Effector CD8-positive, alpha-beta T cell (primary cell): ENCODE measurements around the gene PPP1R37.
A peak's percentile ranks its signal among the peaks of the same experiment; 100 is the strongest.

ENCODE experiments used
- DNase-seq: peaks from one replicate; lab custom pipeline; 2025; lab: John Stamatoyannopoulos, UW

The PPP1R37 gene

DNA sequence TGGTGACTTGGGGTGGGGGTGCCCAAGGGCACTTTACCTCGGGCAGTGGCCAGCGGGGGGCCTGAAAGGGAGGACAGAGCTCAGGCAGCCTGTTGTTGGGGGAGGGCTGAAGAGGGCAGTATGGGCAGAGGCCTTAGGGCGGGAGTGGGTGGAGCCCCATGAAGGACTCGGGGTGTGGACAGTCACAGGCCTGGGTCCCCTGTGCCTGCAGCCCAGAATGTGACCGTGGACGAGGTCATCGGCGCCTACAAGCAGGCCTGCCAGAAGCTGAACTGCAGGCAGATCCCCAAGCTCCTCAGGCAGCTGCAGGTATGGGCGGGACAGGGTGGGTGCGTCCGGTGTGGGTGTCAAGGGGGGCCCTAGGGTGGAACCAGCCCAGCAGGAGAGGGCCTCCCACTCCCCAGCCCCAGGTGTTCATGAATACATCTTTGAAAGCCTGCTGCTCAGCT lies 45.3 kb downstream of the PPP1R37 start:
- DNase-seq: no peak

DNA sequence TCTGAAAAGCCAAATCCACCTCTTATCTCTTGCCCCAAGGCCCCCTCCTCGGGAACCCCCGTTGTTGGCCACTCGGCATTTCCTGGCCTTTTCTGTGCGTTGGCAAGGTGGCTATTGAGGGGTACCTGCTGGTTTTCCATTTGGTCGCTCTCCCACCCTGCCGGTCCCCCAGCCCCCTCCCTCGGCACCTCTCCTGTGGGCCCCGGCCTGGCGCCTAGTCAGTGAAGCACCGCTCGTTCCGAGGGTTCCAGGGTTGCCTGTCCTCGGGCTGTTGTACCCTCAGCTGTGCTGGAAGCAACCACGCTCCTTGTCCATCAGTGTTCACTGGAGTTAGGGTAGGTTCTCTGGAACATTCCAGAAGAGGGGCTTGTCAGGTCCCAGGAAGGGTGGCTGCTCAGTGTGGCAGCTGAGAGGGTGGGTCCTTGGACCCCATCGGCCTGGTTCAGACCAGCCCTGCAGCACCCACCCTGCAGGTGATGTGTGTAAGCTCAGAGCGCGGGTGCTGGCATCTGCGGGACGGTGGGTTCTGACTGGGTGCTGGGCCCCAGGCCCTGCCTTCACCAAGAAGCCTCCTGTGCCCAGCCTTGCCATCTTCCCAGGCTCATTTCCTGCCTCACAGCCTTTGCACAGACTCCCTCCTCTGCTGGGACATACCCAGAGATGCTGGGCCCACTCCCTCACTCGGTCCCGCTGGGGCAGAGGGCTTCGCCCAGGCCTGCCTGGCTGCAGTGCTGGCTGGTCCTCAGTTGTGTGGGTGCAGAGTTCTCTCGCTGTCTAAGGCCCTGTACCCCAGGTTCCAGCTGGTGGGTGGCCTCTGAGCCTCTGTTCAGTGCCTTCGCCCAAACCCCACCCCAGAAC lies 46.5 kb downstream of the PPP1R37 start:
- DNase-seq: no peak

DNA sequence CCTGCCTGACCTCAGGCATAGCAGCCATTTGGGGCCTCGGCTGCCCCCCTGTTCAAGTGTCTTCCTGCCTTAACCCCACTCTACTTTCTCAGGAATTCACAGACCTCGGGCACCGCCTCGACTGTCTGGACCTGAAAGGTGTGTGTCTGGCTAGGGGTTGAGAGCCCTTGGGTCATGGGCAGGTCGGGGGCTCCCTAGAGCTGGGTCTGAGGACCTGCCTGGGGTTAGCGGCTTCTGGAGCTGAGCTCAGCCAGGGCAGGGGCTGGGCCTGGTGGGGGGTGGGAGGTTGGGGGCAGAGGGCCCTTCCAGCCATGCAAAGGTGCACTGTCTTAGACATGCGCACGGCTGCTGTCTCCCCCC lies 47.1 kb downstream of the PPP1R37 start:
- no peak for DNase-seq

DNA sequence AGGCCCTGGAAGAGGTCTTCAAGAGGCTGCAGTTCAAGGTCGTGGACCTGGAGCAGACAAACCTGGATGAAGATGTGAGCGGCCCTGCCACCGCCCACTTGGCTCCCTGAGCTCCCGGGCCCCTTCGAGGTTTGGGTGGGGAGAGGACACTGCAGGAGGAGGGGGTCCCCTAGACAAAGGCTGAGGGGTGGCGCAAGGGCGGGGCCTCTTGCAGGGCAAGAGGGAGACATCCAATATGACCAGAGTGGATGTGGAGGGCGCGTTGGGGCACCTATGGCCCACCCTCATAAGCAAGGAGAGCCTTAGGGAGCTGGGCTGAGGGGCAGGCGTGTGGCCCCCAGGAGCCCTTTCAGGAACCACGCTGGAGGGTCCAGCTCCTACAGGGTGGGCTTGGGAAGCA lies 47.6 kb downstream of the PPP1R37 start:
- no peak for DNase-seq

DNA sequence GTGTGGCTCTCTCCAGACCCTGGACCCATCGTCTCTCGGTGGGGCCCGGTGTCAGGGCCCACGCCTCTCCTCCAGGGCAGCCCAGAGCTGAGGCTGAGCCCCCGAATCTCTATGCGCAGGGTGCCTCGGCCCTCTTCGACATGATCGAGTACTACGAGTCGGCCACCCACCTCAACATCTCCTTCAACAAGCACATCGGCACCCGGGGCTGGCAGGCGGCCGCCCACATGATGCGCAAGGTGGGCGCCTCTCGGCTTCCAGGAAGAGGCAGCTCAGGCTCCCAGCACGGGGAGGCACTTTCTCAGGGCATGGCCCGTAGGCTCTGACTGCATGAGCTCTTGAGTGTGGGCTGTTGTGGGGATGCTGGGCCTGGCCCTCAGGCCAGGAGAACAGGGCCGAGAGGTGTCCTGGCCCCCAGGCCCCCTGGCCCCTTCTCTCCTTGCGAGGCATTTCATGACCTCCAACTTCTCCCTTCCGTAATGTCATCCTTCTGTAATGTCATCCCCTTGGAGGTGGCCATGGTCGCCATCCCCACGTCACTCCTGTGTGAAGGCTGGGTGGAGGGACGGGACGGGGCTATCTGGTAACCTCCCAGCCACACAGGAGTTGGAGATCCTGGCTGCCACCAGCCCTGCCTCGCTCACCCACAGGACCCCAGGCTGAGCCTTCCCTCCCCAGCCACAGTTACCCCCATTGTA lies 48.4 kb downstream of the PPP1R37 start:
- DNase-seq: no peak

DNA sequence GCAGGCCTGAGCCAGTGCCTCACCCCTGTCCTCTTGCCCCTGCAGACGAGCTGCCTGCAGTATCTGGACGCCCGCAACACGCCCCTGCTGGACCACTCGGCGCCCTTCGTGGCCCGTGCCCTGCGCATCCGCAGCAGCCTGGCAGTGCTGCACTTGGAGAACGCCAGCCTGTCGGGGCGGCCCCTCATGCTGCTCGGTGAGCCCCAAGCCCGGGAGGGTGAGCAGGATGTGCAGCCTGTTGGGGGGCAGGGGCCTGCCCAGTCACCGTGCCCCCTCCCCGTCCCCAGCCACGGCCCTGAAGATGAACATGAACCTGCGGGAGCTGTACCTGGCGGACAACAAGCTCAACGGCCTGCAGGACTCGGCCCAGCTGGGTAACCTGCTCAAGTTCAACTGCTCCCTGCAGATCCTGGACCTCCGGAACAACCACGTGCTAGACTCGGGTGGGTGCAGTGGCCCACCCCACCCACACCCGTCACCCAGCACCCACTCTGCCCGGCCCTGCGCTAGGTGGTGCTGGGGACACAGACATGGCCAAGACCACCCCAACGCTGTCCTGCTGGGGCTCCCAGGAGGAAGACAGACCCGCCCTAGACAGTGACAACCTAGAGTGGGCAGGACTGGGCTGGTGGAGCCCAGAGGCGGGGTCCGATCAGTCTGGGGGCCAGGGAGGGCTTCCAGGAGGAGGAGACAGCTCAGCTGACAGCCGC lies 49.2 kb downstream of the PPP1R37 start:
- DNase-seq: no peak

DNA sequence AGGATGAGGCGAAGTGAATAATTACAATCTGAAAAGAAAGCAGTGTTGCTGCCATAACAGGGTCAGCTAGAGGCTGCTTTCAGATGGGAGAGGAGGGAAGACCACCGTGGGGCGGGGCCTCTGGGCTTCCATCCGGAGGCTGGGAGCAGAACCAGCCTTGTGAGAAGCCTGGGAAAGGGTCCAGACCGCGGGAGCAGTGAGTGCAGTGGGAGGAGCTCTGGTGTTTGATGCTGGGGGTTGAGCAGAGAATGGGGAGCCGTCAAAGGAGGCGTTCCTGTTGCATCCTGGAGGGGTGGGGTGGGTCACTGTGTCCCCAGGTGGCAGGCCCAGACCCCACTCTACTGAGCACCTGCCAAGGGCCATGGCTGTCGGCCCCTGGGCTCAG lies 49.7 kb downstream of the PPP1R37 start:
- no peak for DNase-seq

DNA sequence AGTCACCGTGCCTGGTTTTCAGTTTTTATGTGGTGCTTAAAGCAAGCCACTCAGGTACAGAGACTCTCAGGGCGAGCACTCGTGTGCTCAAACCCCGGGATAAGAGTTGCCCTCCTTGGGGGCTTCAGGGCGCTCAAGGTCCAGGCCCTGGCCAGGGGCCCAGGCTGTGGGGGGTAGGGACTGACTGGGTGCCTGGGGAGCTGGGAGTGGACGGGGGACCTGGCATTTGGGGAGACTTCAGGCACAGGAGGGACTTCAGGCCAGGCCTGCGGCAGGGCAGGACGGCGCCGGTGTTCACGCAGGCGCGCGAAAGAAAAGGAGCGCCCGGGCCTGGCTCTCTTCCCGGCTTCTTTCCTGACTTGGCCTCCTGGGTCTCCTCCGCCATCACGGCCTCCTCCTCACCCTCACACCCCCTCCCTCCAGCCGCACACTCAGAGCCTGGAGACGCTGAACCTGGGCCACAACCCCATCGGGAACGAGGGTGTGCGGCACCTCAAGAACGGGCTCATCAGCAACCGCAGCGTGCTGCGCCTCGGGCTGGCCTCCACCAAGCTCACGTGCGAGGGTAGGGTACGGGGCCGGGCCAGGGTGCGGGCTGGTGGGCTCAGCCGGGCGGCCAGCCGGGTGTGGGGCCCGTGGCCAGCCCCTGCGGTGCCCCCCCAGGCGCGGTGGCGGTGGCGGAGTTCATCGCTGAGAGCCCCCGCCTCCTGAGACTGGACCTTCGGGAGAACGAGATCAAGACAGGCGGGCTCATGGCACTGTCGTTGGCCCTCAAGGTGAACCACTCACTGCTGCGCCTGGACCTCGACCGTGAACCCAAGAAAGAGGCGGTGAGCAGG lies 51.7 kb downstream of the PPP1R37 start:
- no peak for DNase-seq

DNA sequence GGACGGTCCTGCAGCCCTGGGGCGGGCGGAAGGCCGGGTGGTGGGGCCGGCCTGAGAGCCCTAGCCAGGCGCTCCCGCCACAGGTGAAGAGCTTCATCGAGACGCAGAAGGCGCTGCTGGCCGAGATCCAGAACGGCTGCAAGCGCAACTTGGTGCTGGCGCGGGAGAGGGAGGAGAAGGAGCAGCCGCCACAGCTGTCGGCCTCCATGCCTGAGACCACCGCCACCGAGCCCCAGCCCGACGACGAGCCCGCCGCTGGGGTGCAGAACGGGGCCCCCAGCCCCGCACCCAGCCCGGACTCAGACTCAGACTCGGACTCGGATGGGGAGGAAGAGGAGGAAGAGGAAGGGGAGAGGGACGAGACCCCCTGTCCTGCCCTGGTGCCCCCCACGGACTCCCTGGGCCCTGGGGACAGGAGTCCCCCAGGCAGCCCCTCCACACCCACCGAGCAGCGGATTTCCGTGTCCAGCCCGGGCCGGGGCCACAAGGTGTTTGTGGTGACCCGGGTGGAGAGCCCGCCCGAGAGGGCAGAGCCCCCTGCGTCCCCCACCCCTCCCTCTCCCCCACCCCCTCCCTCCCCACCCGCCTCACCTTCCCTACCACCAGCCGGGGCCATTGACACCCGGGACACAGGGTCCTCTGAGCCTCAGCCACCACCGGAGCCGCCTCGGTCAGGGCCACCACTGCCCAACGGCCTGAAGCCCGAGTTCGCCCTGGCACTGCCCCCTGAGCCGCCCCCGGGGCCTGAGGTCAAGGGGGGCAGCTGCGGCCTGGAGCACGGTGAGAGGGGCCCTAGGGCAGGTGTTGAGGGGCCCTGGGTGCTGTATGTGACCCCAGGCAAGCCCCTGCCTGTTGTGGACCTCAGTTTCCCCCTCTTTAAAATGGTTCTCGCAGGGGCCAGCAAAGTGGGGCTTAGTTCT lies 52.6 kb downstream of the PPP1R37 start:
- DNase-seq: no peak

DNA sequence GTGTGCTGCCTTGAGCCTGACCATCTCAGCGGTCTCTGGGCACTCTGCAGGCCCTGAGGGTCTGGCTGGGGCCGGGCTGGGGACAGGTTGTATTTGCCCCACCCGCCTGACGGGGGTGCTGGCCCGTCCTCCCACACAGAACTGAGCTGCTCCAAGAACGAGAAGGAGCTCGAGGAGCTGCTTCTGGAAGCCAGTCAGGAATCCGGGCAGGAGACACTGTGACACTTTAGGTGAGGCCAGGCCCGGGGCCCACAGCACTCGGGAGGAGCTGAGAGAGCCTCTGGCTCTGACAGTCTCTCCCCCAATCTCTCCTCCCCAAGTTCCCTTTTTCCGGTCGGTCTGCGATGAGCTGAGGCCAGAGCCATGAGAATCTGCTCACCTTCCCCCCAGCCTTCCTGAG lies 53.3 kb downstream of the PPP1R37 start:
- no peak for DNase-seq

DNA sequence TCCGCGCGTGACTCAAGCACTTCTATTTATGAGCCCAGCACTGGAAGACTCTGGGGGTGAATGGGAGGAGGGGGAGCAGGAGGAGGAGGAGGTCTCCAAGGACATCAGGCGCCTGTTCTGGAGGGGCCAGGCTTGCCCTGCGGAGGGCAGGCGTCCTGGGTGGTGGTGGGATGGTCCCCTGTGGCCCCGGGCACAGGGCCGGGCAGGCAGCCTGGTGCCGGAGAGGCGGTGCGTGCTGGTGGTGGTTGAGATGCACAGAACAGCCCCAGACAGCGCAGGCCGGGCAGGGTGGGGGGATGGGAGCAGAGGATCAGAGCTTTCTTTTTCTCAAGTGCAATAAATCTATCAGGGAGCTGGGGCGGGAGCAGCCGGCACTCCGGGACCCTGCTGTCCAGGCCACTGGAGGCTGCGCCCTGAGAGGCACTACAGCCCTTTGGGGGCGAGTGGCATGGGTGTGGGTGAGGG lies 53.8 kb downstream of the PPP1R37 start:
- DNase-seq: no peak

DNA sequence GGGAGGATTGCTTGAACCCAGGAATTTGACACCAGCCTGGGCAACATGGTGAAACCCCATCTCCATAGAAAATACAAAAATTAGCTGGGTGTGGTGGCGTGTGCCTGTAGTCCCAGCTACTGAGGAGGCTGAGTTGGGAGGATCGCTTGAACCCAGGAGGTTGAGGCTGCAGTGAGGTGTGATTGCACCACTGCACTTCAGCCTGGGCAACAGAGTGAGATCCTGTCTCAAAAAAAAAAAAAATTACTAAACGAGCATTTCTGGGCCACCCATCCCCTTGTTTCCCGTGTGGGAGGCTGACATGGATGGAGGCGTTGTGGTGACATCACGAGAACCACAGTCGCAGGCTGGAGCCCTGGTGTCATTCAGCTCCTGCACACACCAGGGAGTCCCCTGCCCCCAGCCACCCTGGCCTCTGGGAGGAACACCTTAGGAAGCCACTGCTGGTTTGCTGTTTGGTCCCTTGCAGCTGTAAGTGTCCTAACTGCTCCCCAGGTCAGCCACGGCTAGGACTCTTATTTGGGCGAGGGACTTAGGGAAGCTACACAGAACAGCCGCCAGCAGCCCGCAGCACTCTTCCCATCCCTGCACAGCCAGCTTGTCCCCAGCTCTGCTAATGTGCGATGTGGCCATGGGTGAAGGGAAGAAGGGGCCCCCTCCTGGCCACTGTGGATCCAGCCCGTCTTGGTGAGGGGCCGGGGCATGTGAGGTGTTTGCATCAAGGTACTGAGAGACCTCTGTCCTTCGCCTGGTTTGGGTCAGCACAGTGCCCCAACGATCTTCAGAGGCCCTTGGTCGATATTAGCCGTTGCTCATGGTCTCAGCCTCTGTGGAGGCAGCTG lies 55.1 kb downstream of the PPP1R37 start:
- DNase-seq: no peak

DNA sequence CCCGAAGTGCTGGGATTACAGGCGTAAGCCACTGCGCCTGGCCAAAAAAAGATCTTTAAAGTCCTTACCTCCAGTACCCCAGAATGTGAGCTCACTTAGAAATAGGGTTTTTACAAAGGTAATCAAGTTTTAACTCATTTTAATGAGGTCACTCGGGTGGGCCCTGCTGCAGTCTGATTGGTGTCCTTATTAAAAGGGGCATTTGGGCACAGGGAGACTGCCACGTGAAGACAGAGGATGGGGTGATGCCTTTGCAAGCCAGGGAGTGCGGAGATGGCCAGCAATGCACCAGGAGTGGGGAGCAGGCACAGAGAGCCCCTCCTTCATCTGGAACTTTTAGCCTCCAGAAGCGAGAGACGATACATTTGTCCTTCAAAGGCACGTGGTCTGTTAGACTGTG lies 56.1 kb downstream of the PPP1R37 start:
- DNase-seq: no peak

DNA sequence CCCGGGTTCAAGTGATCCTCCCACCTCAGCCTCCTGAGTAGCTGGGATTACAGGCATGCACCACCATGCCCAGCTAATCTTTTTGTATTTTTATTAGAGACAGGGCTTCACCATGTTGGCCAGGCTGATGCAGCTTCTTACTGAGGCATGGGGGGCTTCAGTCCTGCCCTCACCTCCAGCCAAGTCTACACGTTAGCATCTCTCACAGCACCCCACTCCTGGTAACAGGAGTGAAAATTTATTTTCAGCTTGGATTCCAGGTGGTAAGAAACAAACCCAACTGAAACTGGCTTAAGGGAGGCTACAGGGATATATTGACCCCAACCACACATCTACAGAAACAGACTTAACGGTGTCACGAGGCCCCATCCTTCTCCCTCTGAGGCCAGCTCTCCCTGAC lies 57.2 kb downstream of the PPP1R37 start:
- no peak for DNase-seq

DNA sequence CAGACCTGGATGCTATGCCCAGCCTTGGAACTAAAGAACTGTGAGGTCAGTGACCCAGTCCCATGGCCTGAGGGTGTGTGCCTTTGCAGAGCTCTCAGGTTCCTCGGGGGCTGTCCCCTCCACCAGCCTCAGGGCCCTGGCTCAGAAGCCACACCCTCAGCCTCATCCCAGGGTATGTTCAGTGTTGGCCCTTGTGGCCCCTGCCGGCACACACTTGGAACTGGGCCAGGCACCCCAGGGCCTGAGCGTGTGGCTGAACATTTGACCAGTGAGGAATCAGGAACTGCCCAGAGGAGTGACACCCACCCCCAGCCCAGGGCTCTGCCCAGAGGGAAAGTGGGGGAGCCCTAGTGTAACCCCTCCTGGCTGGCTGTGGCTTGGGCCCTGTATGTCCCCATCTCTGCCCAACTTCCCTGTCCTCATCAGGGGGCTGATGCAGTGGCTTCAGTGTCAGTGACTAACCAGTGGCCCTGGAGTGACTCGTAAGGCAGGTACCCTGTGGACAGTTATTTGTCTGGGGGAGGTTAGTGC lies 57.8 kb downstream of the PPP1R37 start:
- no peak for DNase-seq

DNA sequence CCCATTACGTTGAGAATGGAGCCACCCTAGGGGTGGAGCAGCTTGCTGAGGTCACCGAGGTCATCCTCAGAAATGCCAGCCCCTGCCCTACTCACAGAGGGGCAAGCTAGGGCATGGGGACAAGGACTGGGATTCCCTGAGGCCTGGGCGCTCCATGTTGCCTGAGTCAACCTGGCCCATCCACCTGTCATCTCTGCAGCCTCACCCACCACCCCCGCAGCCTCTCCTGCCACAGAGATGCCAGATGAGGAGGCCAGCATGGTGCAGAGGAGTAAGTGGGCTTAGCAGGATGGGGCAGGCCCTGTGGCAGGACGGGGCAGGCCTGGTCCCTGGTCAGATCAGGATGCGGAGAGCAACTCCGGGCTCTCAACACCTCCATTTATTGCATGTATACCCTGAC lies 58.3 kb downstream of the PPP1R37 start:
- no peak for DNase-seq

DNA sequence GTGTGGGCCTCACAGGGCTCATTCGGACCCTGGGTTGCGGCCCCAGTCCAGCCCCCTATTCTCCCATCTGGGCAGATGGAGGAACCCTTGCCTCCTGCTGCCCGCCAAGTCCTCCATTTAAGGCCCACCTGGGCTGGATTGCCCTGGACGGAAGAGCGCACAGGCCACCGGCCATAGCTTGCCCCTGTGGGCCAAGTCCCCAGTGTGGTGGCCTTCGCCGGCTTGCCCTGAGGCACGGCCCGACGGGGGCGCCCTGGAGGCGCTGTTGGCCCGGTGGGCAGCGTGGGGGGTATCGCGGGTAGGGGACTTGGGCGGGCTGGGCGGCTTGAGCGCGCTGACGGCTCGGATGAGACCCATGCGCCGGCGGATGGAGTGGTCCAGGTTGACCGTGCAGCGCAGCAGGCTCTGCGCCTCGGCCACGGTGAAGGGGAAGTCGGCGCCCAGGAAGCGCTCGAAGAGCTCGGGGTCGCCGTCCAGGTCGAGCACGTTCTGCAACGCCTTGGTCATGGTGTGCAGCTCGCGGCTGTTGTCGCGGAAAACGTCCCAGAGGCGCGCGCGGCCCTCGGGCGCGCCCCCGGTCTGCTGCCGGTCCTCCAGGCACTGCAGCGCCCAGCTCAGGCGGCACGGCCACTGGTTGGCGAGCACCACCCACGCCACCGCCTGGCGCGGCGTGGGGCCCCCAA lies 59.0 kb downstream of the PPP1R37 start:
- DNase-seq: no peak

DNA sequence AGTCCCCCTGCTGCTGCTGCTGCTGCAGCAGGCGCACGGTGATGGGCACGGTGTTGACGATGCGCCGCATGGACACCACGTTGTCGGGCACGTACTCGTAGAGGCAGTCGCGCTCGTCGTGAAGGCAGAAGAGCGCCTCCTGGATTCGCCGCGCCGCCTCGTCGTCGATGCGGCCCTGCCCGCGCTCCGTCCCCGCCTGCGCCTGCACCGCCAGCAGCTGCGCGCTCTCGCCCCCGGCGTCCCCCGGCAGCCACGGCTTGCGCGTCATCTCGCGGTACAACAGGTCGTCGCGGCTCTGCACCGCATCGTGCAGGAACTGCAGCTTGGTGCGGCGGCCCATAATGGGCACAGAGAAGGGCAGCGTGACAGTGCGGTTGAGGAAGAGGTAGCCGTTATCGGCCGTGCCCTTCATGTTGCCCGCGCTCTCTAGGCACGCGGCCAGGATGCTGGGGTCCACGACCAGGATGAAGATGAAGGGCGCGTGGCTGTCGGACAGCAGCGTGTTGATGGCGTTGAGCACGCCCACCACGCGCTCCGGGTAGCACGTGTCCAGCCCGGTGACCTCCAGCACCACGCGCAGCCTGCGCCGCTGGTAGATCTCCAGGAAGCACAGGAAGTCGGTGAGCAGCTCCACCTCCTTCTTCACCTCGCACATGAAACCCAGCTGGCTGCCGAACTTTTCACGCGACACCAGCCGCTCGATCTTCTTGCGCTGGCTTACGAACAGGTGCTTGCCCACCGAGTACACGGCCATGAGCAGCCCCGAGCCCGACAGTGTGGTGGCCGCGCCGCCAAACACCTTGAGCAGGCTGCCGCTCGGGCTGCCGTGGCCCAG lies 59.7 kb downstream of the PPP1R37 start:
- peak; percentile 15 for DNase-seq
